Large intestine (tissue), 3 donors: ENCODE data around the gene GCSAML. TPM values are rescaled to one million over a fixed set of nuclear protein-coding genes. Genes with fewer than 3 reads are reported as not detected.

Experiments
- DNase-seq, 2 donors: peaks; one replicate each; pipeline versions ENCODE4 v3.0.0 to v3.0.0-alpha.2; 2013
- H3K27ac ChIP-seq: one replicate; pipeline ENCODE4 v1.5.1; 2013; ENCODE audit warnings: low read length
- H3K27me3 ChIP-seq: 2 replicates; pipeline ENCODE4 v1.6.1; 2013; ENCODE audit warnings: low read length; ENCODE audit not compliant: control insufficient read depth, insufficient read depth
- H3K36me3 ChIP-seq: 2 replicates; pipeline ENCODE4 v1.6.1; 2013; ENCODE audit warnings: low read length; ENCODE audit not compliant: control insufficient read depth, insufficient read depth
- H3K4me1 ChIP-seq: one replicate; pipeline ENCODE4 v1.6.1; 2013; ENCODE audit warnings: low read length; ENCODE audit not compliant: control insufficient read depth, insufficient read depth
- H3K4me3 ChIP-seq: one replicate; pipeline ENCODE4 v1.5.1; 2013; ENCODE audit warnings: low read length
- H3K9me3 ChIP-seq: one replicate; pipeline ENCODE4 v1.6.1; 2013; ENCODE audit warnings: mild to moderate bottlenecking, low read depth, low read length, moderate library complexity; ENCODE audit not compliant: control insufficient read depth
- WGBS: methylation state at CpG from one replicate; pipeline ENCODE4 v1.1.5; 2013; ENCODE audit warnings: low lambda C conversion rate; ENCODE audit not compliant: insufficient coverage; 5-methylcytosine and 5-hydroxymethylcytosine counted together
- polyA plus RNA-seq: library from polyadenylated mRNA; unstranded; fragments of 120-200 nt; gene quantifications from one replicate; pipeline ENCODE4 v1.2.1, GENCODE V29; 2013

The GCSAML gene
- polyA plus RNA-seq, 1 donor, result 0.07 TPM

DNA sequence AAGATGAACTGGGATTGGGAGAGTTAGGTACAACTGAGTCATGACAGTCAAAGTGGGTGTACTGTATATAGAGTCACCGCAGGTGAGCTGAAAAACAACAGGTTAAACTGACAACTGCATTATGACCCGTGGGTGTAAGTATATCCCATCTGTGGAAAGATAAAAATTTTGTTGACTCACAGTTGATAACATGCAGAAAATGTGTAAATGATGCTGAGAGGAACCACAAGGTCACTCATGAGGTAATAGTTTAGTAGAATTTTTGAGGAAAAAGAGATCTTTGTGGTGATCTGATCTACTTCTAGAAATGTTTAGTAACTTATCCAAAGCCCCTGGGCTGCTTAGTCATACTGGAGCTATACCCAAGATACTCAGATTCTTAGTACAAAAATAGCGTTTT, 13.5 kb upstream of the GCSAML start:
- 25% methylated on average over 2 of the region's 3 CpGs for WGBS
- Histone ChIP-seq H3K27ac (no peak overlapping the region), H3K4me1 (no peaks in the 10 kb centered on the region), H3K27me3 (no peaks in the 10 kb centered on the region), H3K9me3 (peaks cover 6% of the 10 kb centered on the region), H3K36me3 (no peaks in the 10 kb centered on the region), H3K4me3 (no peak overlapping the region)
- DNase-seq, result no peak

DNA sequence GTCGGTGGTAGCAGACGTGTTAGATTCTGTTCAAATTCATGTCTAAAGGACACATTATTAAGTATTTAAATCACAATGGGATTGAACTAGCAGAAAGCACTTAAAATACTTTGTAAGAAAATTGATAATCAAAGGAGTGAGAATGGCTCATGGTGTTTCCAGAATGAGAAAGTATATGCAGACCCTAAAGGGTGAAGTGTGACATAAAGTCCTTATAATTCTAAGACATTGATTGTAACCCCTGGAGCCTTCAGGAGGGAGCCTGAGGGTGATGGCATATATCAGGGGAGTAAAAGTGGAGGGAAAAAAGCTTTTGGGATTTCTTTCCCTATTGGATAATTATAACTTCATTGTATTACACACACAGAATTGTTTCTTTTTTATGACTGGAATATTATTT, 12.6 kb upstream of the GCSAML start, which contains the start of gene OR2C3:
Gene OR2C3 (minus strand): TSS at position 101 of the 400 bp plus-strand sequence. CDS start 3,929 bp downstream, outside the sequence.
- no peak within 1 kb of the TSS for H3K4me3 ChIP-seq
- H3K27me3 ChIP-seq, result no peaks in the 10 kb centered on the region
- H3K9me3 ChIP-seq, result no peaks in the 10 kb centered on the region
- no peak for DNase-seq
- H3K36me3 ChIP-seq, result no peaks in the 10 kb centered on the region
- 94% methylated on average over 2 of the region's 2 CpGs for WGBS
- H3K4me1 ChIP-seq, result no peaks in the 10 kb centered on the region
- no peak within 1 kb of the TSS for H3K27ac ChIP-seq

DNA sequence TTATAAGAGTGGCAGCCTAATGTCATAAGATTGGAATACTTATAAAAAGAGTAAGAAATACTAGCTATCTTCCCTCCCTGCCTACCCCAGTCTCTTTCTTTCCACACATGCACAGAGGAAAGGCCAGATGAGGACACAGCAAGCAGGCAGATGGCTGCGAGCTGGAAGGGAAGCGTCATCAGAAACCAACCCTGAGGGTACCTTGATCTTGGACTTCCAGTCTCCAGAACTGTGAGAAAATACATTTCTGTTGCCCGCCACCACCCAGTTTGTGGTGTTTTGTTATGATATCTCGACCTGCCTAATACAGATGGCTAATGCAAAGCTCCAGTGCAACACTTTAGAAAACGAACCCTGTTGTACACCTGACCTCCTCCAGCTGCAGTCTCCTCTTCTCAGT, 10.4 kb upstream of the GCSAML start:
- no peaks in the 10 kb centered on the region for H3K36me3 ChIP-seq
- H3K9me3 ChIP-seq, result no peaks in the 10 kb centered on the region
- 80% methylated on average over 1 of the region's 5 CpGs for WGBS
- H3K27me3 ChIP-seq, result no peaks in the 10 kb centered on the region
- DNase-seq, result no peak
- no peaks in the 10 kb centered on the region for H3K4me1 ChIP-seq
- no peak overlapping the region for H3K4me3 ChIP-seq
- no peak overlapping the region for H3K27ac ChIP-seq

DNA sequence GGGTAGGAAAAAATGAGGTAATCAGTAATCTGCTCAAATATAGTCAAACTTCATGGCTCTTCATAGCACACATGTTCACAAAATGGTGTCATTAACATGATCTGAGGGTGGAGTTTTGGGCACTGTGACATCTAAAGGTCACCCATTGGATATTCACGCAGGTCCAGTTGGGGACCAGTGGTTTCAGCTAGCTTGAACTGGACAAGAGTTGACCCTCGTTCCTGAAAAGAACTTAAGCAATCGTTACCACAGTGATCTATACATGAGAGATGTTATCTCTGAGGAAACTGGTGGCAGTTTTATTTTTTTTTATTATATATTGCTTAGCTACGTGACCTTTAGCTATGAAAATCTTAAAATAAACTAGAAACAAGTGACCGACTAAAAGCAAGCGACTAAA, 9.7 kb upstream of the GCSAML start:
- WGBS, result 75% methylated on average over 3 of the region's 6 CpGs
- H3K9me3 ChIP-seq, result no peaks in the 10 kb centered on the region
- no peaks in the 10 kb centered on the region for H3K36me3 ChIP-seq
- no peaks in the 10 kb centered on the region for H3K27me3 ChIP-seq
- no peak overlapping the region for H3K4me3 ChIP-seq
- DNase-seq, result no peak
- no peaks in the 10 kb centered on the region for H3K4me1 ChIP-seq
- no peak overlapping the region for H3K27ac ChIP-seq

DNA sequence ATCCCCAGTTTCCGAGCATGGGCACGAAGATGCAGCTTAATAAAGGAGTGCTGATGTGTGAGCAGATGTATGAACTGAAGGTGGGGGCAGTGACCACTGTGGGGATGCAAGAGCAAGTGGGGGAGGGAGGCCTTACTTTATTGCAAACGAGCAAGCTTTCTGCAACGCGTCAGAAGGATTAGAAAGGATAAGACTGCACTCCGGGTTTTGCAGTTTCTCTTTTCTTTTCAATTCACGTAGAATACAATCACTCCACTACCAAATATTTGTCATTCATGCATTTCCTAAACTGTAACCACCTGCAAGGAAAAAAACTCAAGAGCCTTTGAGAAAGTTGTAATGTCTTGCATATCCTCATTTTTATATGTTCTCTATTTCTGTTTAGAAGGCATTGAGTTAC, 8.4 kb upstream of the GCSAML start:
- WGBS, result no CpG with 5 or more reads among the region's 7 CpGs
- Histone ChIP-seq H3K4me1 (no peaks in the 10 kb centered on the region), H3K4me3 (no peak overlapping the region), H3K36me3 (no peaks in the 10 kb centered on the region), H3K27ac (no peak overlapping the region), H3K27me3 (no peaks in the 10 kb centered on the region), H3K9me3 (no peaks in the 10 kb centered on the region)
- DNase-seq, result no peak

DNA sequence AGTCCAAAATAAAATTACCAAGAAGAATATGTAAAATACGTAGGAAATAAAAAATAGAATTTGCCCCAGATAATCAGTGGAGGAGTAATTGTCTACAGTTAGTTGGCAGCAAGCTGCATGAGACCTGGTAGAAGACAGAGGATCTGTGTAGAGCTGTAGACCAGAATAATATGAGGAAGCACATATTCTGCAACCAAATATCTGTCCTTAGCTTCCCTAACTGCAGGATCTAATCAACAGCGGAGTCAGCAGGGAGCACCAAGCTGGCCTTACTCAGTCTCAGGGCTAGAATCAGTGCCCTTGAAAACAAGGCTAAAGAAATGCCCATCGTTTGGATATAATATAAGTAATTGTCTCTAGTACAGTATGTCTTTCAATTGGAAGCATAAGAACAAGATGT, 6.1 kb upstream of the GCSAML start:
- Histone ChIP-seq H3K36me3 (no peaks in the 10 kb centered on the region), H3K4me1 (no peaks in the 10 kb centered on the region), H3K4me3 (no peak overlapping the region), H3K27me3 (no peaks in the 10 kb centered on the region), H3K9me3 (no peaks in the 10 kb centered on the region), H3K27ac (no peak overlapping the region)
- DNase-seq, result no peak
- WGBS, result no CpG with 5 or more reads among the region's 3 CpGs

DNA sequence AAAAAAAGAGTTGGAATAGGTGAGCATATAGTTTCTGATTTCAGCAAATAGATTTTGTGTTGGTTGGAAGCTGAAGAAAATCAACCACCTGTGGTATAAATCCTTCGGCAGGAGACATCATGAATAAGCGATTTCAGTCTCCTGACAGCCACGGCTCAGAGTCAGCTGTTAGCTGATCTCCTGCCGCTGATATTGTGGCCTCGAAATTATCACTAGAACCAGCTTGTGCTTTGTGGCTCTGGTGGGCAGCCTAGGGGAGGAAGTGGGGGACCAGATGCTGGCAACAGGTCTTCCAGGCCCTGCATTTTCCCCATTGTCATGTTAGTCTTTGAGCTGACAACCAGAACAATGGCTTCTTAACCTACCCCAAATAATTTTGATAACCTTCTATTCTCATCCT, 842 bp upstream of the GCSAML start:
- H3K27ac ChIP-seq, result no peak overlapping the region
- H3K36me3 ChIP-seq, result no peaks in the 10 kb centered on the region
- no CpG with 5 or more reads among the region's 5 CpGs for WGBS
- no peaks in the 10 kb centered on the region for H3K9me3 ChIP-seq
- H3K4me1 ChIP-seq, result no peaks in the 10 kb centered on the region
- H3K4me3 ChIP-seq, result no peak overlapping the region
- no peak for DNase-seq
- no peaks in the 10 kb centered on the region for H3K27me3 ChIP-seq

DNA sequence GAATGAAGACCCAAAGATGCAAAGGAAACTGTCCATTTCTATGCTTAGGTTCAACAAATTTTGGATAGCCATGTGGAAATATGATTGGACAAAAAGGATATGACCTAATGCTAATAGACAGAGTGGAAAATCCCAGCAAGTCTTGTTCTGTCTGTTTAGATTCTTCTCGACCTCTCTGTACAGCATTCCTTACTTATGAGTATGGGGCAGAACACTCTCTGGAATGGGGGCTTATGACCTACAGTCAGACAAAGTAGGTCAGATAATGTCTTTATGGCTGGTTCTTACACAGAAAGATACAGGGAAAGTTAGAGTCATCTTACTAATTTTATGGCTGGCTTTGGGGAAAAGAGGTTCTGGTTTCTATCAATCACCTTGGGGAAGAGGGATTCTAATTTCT, 2.8 kb downstream of the GCSAML start:
- H3K9me3 ChIP-seq, result no peaks in the 10 kb centered on the region
- WGBS, result no CpG with 5 or more reads among the region's 1 CpG
- no peaks in the 10 kb centered on the region for H3K4me1 ChIP-seq
- H3K4me3 ChIP-seq, result no peak overlapping the region
- H3K36me3 ChIP-seq, result no peaks in the 10 kb centered on the region
- no peak for DNase-seq
- H3K27ac ChIP-seq, result no peak overlapping the region
- H3K27me3 ChIP-seq, result no peaks in the 10 kb centered on the region

DNA sequence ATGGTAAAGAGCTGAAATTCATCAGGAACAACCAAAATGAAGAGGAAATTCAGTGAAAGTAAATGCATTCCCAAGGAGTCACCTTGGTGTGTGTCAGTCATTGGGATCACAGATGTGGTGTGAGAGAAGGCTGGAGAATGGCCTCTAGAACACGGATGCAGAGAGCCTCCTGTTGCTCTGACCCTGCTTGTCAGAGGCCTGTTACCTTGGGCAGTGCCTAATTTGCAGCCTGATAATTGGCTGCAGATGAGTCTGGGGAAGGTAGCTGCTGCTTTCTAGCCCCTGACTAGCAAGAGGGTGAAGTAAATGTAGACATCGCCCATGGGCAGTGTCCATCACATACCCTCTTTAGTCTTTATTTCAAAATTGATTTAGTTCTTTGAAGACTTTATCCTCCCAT, 3.3 kb downstream of the GCSAML start:
- WGBS, result 100% methylated on average over 1 of the region's 2 CpGs
- no peak overlapping the region for H3K4me3 ChIP-seq
- H3K27ac ChIP-seq, result no peak overlapping the region
- H3K36me3 ChIP-seq, result no peaks in the 10 kb centered on the region
- no peaks in the 10 kb centered on the region for H3K4me1 ChIP-seq
- no peak for DNase-seq
- no peaks in the 10 kb centered on the region for H3K27me3 ChIP-seq
- no peaks in the 10 kb centered on the region for H3K9me3 ChIP-seq

DNA sequence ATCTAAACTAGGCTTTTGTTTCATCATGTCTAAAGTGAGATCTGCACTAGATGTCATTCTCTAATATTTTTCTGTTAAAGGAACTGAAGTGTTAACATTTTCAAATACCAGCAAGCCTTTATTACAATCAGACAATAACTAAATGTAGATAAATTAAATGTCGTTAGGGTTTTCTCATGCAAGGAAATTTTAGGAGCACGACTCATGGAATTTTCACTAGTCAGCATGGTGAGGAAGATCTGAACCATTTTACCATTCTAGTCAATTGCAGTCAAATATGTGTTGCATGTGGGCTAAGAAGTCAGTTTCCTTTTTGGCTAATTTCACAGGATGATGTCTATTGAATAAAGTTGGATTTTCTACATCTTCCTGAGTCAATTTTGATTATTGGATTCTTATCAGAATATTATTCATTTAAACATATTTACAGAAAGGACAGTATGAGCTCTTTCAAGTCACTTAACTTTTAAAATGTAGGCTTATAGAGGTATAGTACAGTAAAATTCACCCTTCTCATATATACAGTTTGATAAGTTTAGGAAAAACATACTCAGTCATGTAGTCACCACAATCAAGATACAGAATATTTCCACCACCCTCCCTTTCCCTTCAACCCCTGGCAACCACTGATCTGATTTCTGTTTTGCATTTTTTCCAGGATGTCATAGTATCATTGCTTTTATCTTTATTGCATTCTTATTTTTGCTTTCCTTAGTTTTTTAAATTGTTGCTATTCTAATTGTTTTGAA, 9.2 kb downstream of the GCSAML start:
- H3K27ac ChIP-seq, result no peak overlapping the region
- H3K4me3 ChIP-seq, result no peak overlapping the region
- WGBS, result 100% methylated on average over 1 of the region's 2 CpGs
- H3K4me1 ChIP-seq, result no peaks in the 10 kb centered on the region
- H3K36me3 ChIP-seq, result no peaks in the 10 kb centered on the region
- H3K9me3 ChIP-seq, result no peaks in the 10 kb centered on the region
- no peak for DNase-seq
- H3K27me3 ChIP-seq, result no peaks in the 10 kb centered on the region

DNA sequence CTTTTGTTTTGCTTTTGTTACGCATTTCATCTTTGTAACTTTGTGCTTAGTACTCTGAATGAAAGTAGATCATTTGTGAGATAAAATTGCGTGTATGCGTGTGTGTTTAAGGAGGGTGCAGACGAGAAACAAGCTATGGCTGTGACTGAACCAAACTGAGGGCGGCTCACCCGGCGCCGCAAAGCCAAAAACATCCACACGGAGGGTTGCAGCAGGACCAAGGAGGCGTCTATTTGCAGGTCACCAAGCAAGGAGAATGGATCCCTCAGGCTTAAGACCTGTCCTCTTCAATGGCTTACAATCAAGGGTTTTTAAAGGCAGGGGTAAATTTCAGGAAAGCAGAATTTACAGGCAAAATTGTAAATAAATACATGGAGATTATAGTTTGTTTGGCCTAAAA, 12.8 kb downstream of the GCSAML start:
- Histone ChIP-seq H3K4me1 (no peaks in the 10 kb centered on the region), H3K36me3 (no peaks in the 10 kb centered on the region), H3K4me3 (no peak overlapping the region), H3K27ac (no peak overlapping the region), H3K27me3 (no peaks in the 10 kb centered on the region), H3K9me3 (no peaks in the 10 kb centered on the region)
- WGBS, result no CpG with 5 or more reads among the region's 10 CpGs
- no peak for DNase-seq
